ENCODE measurements around the gene COL4A3. TPM values are rescaled to one million over a fixed set of nuclear protein-coding genes. Genes with fewer than 3 reads are reported as not detected.

COL4A3 gene
- total RNA-seq, 2 donors from 2014 or later = 2.7 to 8.0 TPM

- TF ChIP-seq CTCF (IDR thresholded peaks at IDR 0.05) = no peak
- H3K4me3 ChIP-seq = no peak overlapping the region
- no peaks in the 10 kb centered on the region for H3K9me3 ChIP-seq
- H3K4me1 ChIP-seq = peaks cover 0 to 21% of the 10 kb centered on the region in 2 donors
- H3K36me3 ChIP-seq = no peaks in the 10 kb centered on the region
- DNase-seq (ENCODE audit: low spot score) = no peak
- no peak overlapping the region for H3K27ac ChIP-seq
- no peaks in the 10 kb centered on the region for H3K27me3 ChIP-seq
Measured at GRCh38 chr2:227186751-227187150, 22.3 kb downstream of the COL4A3 start.

- Histone ChIP-seq H3K4me3 (no peak overlapping the region), H3K36me3 (no peaks in the 10 kb centered on the region), H3K9me3 (no peaks in the 10 kb centered on the region), H3K27ac (peak overlapping the region; percentile 46 to 56), H3K27me3 (no peaks in the 10 kb centered on the region), H3K4me1 (peaks cover 0 to 21% of the 10 kb centered on the region in 2 donors)
- no peak for TF ChIP-seq CTCF (IDR thresholded peaks at IDR 0.05)
- DNase-seq (ENCODE audit: low spot score) = no peak
Measured at GRCh38 chr2:227188292-227188691, 23.9 kb downstream of the COL4A3 start.

- Histone ChIP-seq H3K4me3 (no peak overlapping the region), H3K27ac (no peak overlapping the region), H3K9me3 (no peaks in the 10 kb centered on the region), H3K4me1 (peaks cover 0 to 21% of the 10 kb centered on the region in 2 donors), H3K27me3 (no peaks in the 10 kb centered on the region), H3K36me3 (no peaks in the 10 kb centered on the region)
- no peak for TF ChIP-seq CTCF (IDR thresholded peaks at IDR 0.05)
- DNase-seq (ENCODE audit: low spot score) = no peak
Measured at GRCh38 chr2:227191367-227191766, 26.9 kb downstream of the COL4A3 start.

- no peak overlapping the region for H3K4me3 ChIP-seq
- no peak for TF ChIP-seq CTCF (IDR thresholded peaks at IDR 0.05)
- H3K36me3 ChIP-seq = no peaks in the 10 kb centered on the region
- H3K9me3 ChIP-seq = no peaks in the 10 kb centered on the region
- H3K4me1 ChIP-seq = peaks cover 0 to 15% of the 10 kb centered on the region in 2 donors
- DNase-seq (ENCODE audit: low spot score) = no peak
- H3K27ac ChIP-seq = no peak overlapping the region
- no peaks in the 10 kb centered on the region for H3K27me3 ChIP-seq
Measured at GRCh38 chr2:227192491-227192890, 28.1 kb downstream of the COL4A3 start.

- no peak for DNase-seq (ENCODE audit: low spot score)
- Histone ChIP-seq H3K4me1 (no peaks in the 10 kb centered on the region), H3K27ac (no peak overlapping the region), H3K9me3 (no peaks in the 10 kb centered on the region), H3K27me3 (no peaks in the 10 kb centered on the region), H3K4me3 (no peak overlapping the region), H3K36me3 (no peaks in the 10 kb centered on the region)
- TF ChIP-seq CTCF (IDR thresholded peaks at IDR 0.05) = no peak
Measured at GRCh38 chr2:227194219-227194618, 29.8 kb downstream of the COL4A3 start.

- Histone ChIP-seq H3K36me3 (no peaks in the 10 kb centered on the region), H3K27ac (no peak overlapping the region), H3K9me3 (no peaks in the 10 kb centered on the region), H3K27me3 (no peaks in the 10 kb centered on the region), H3K4me1 (no peaks in the 10 kb centered on the region), H3K4me3 (no peak overlapping the region)
- TF ChIP-seq CTCF (IDR thresholded peaks at IDR 0.05) = no peak
- DNase-seq (ENCODE audit: low spot score) = no peak
Measured at GRCh38 chr2:227198866-227199265, 34.4 kb downstream of the COL4A3 start.
